Astrocyte of the spinal cord (primary cell): ENCODE results near the gene PDCD1.
"Not testable (repeated sequence)": the region's sequence is repeated elsewhere in the genome, so short reads cannot be mapped to it uniquely, and the experiment has no call there.

Experiments used
- DNase-seq: peaks from one replicate; pipeline ENCODE4 v3.0.0; 2011; ENCODE audit warnings: low read depth, low spot score
- H3K4me3 ChIP-seq: 2 replicates; pipeline ENCODE4 v1.5.1; 2011; ENCODE audit warnings: low read depth, mild to moderate bottlenecking, low read length, moderate library complexity
- CTCF ChIP-seq: IDR thresholded peaks from 2 replicates; pipeline ENCODE4 v1.5.1; 2012; ENCODE audit warnings: low read depth, mild to moderate bottlenecking, low read length, inconsistent platforms
- in situ Hi-C: cut with HindIII; loops from 2 replicates; pipeline ENCODE4 v1.10.0; 2017; ENCODE audit warnings: low sequenced_read_pairs

Gene PDCD1

GRCh38 chr2:241801611-241802420 lies 56.9 kb downstream of the PDCD1 start:
- no peak for DNase-seq
- no peak overlapping the region for H3K4me3 ChIP-seq
- no peak for TF ChIP-seq CTCF
- in situ Hi-C loops: no loop called here

- DNase-seq, in situ Hi-C loops, H3K4me3 ChIP-seq: not testable (repeated sequence)
These were observed 58.3 kb downstream of the PDCD1 start for GRCh38 chr2:241800198-241800903.
